HCT116 (cell line): Measurements from ENCODE around the gene CDR2.

Experiments
- ATF3 ChIP-seq: IDR thresholded peaks from 2 replicates; pipeline ENCODE4 v1.6.1; 2012
- POLR2A ChIP-seq: IDR thresholded peaks from 2 replicates; pipeline ENCODE4 v1.7.0; 2011; ENCODE audit warnings: borderline replicate concordance; ENCODE audit not compliant: insufficient read depth, insufficient read length; ENCODE audit errors: extremely low read depth

DNA sequence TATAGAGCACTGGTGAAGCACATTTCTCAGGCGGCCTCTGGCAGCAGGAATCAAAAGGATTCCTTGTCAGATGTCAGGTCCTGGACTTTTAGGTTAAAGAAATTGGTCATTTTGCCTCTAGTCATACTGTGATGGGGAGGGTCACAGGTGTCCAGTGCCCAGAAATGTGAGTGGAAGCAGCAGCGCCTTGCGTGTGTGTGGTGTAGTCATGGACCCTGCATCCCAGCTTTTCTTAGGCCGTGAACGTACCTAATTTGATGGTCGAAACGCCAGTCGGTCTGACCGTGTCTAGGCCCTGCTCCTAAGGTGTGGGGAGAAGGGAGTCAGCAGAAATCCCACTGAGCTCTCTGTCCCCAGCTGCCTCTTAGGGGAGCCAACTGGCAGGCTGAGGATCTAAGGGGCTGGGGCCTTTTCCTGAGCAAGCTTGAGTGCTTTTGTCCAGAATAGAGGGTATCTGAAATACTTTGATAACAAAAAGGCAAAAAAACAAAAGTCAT lies 45.2 kb downstream of the CDR2 start:
- TF ChIP-seq POLR2A (no peak), ATF3 (no peak)
